ELR (cell line): ENCODE measurements around the gene ACSL6.

ENCODE experiments used
- DNase-seq: peaks from one replicate; pipeline ENCODE4 v3.0.0-alpha.2; 2015; ENCODE audit warnings: low read depth

Gene ACSL6

DNA sequence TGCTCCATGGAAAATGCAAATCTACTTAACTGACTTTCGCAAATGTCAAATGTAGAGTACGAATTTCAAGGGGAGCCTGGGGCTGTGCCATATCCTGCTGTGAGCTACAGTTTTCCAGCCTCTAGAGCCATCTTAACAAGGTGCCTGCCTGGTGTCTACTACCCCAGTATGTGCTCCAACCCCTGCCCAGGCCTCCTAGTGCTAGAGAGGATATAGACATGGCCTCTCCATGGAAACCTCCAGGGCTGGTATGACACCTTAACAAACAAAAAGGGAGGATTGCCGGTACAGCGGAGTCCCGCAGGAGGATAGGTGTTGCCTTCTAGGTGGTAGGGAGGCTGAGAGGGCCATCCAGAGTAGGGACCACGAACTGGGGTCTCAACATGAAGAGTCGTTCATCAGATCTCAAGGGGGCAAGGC lies 35.4 kb upstream of the ACSL6 start:
- DNase-seq: no peak

DNA sequence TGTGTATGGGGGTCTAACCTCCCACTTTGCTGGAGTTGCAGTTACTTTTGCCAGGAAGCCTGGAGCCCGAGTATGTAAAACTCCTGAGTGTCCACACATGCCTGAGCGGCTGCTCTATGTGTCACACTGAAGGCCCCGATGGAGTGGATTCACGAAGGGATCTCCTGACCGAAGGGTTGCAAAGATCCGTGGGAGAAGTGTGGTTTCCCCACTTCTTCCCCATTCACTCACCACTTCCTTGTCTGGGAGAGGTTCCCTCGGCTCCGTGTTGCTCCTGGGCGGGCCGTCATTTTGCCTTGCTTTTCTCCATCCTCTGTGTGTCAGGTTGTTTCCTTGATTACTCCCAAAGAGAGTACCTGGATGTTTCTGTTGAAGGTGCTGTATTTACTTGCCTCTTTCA lies 32.7 kb upstream of the ACSL6 start:
- no peak for DNase-seq

DNA sequence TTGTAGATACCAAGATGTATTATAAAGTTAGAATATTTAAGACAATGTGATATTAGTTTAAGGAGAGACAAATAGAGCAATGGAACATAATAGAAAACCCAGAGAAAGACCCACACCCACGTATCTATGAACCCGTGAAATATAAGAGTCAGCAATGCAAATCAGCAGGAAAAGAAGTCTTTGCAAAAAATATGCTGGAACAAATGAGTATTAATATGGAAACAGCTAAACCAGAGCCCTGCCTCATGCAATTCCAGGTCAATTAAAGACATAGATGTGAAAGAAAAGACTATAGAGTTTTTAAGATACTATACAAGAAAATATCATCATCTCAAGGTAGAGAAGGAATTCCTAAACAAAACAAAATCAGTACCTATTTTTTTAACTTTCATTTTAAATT lies 25.9 kb upstream of the ACSL6 start:
- no peak for DNase-seq

DNA sequence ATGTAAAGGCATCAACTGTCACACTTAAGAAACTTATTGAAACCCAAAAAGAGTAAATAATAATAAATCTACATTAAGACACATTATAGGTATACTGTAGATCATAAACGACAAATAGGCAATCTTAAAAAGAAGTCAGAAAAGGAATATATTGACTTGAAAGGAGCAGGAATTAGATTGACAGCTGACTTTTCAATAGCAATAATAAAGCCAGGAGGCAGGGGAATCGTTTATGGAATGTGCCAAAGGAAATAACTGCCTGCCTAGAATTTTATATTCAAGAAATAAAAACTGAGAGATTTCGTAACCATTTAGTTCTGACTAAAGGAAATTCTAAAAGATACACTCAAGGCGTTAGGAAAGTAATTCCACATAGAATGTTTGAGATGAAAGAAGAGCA lies 21.7 kb upstream of the ACSL6 start:
- DNase-seq: no peak

DNA sequence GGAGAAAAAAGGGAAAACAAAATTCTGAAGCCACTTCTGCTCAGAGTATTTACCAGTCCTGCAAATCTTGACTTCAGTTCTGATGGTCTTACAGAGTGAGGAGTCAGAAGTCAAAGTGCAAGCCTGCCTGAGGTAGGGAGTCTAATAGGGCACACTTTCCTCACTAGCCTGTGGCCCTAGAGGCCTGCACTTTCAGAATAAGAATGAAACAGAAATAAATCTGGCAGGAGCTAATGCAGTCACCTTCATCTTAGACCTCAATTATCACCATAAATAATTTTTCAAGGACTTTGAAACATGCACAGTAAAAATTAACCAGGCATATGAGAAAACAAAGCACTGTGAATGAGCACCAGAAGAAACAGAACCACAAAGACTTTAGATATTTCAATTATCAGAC lies 20.7 kb upstream of the ACSL6 start:
- no peak for DNase-seq

DNA sequence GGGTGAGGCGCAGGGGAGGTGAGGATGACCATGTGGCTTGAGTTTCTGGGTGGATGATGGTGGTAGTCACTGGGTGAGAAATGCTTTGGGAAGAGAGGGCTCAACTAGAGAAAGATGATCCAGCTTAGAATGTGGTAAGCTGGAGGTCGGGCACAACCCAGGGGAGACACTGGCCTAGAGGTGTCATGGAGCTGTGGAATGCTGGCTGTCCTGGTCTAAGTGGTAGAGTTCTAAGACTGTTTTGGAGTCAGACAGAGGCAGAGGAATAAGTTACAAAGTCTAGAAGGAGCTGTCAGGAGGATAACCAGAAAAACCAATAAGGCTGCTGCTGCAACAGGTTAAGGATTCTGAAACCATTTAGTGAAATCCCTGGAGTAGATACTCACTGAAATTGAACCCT lies 19.2 kb upstream of the ACSL6 start:
- DNase-seq: no peak

DNA sequence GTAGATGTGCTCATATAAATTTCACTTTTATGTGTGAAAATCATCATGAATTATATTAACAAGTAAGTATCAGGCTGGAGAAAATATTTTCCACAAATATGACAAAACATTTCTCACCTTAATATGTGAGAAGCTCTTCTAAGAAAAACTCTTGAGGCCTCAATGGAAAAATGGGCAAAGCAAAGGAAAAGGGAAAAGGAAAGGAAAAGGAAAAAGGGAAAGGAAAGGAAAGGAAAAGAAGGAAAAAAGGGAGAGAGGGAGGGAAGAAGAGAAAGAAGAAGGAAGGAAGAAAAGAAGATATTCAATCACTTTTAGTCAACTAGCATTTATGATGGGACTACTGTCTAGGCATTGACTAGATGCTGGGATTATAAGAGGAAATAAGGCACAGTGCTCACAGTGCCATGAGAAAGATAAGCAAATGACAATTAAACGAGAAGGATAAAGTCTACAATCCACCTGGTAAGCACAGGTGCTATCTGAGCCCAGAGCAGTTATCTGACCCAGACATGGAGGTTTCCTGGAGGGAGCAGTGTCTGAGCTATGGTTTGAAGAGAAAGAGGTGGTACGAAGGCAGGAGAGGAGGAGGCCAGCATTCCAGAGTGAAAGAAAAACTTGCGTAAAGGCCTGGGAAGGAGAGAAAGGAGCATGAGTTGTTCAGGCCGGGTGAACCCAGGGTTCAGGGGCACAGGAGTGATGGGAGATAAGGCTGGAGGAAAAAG lies 18.3 kb upstream of the ACSL6 start:
- no peak for DNase-seq

DNA sequence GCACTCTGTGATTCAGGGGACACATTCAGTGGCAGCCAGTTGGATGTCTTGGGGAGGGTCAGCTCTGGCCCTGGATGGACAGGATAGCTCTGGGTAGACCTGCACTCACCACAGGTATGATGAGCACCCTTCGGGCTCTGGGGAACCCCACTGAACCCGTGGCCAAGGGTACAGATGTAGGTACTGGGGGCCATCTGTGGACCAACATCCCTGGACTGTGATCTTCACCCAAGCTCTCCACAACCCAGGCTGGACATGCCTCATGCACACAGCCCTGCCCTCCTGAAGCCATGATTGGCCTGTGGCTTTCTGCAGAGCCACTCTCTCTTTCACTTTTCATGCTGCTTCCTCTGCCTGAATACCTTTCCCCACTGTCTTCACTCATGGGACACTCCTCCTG lies 15.6 kb upstream of the ACSL6 start:
- no peak for DNase-seq

DNA sequence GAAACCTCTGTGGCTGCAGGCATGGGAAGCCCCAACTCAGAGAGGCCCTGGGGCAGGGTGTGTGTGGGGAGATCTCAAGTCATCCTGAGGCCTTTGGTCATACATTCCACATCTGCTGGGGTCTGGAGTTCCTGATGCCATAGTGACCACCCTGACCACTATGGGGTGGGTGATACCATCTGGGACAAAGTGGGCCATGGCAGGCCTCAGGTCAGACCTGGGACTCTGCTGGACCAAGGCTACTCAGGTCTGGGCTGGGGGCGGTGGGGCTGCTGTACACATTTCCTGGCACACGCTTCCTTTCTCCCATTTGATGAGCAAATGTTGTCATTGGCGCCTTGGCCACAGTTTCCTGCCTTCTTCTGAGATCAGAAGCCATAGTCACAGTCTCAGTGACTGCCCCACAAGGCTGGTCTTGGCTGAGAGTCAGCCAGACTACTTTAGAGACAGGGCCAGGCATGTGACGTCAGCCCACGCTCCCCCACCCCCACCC lies 15.1 kb upstream of the ACSL6 start:
- no peak for DNase-seq

DNA sequence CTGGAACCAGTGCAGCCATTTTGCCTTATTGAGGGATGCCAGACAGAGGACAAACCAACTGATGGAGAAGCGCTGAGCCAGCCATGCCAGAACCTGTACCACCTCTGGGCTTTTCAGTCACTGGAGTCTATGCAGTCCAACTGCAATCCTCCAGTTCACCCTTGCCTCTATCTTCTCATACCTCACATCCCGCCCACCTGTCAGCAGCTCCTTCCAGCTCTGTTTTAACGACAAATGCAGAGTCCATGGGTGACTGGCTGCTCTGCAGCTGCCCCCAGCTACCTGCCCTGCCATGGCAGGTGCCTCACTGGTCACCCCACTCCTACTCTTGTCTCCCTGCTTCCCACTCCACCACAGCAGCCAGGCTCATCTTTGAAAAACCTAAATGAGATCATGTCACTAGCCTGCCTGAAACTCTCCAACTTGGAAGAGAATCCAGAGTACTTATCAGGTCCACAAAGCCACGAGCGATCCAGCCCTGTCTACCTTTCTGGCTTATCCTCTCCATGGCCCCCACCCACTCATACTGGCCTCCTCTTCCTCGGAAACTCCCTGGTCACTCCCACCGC lies 14.0 kb upstream of the ACSL6 start:
- no peak for DNase-seq

DNA sequence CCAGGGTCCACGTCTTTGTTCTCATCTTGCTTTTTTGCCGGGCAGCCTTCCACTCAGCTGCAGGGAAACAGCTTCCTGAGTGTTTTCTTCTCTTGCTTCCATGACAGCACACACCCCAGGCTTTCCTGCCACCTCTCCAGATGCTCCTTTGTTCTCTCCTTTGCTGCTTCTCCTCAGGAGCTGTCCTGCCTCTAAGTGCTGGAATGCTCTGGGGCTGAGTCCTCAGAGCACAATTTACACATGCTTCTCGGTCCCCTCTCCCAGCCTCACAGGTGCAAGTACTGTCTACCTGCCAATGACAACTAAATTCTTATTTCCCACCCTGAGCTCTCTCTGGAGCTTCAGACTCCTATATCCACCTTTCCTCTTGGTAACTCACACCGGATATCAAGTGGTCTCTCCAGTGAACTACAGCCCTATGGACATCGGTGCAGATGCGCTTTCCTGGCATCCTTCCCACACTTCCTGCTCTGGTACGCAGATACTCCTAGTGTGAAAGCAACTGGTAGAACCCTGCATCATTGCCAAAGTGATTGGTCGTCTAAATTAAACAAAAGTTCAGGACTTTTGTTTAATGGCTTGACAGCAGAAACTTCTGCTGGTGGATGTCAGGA lies 13.4 kb upstream of the ACSL6 start:
- DNase-seq: no peak

DNA sequence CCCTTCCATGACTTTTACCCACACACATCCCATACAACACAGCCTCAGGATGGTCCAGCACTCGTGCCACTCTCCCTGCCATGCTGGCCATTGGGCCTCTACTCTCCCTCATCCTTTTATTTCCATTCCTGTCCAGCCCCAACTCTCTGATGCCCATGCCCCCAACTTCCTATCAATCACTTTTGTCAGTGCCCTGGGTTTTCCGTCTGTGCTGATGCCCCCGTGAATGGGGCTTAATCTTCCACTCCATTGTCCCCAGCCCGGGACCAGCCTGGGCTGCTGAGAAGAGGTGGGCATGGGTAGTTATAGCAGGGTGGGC lies 12.6 kb upstream of the ACSL6 start:
- no peak for DNase-seq

DNA sequence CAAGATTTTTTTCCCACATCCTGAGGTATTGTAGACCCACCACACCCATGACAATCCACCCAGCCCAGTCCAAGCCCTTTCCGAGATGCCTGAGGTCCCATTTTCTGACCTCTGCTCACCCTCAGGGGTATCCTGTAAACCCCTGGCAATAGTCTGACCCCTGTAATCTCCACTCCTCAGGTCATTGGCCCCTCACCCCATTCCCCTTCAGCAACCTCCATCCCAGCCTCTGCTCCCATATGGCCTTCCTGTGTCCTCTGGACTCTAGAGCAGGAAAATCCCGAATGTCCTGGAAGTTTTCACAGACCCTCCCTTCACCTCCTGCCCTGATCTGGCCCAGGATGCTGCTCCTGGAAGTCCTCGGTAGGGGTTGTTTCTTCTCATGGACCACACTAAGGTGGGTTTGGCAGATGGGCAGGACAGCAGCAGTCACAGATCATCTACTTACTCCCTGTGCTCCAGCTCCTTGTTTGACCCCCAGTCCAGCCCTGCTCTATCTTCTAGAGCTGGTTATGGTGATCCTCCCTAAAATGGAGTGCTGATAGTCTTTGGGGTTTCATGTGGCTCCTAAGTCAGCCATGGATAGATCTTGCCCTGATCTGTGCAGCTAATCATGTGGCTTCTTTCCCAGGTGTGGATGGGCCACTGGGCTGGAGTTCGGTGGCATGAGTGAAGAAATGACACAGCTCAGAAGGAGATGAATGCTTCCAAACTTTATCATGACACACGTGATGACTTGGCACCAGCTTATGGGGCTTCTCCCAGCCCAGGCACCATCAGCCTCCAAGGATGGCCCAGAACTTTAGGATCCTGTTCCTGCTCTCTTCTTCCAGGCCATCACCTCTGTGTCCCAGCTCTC lies 12.0 kb upstream of the ACSL6 start:
- no peak for DNase-seq

DNA sequence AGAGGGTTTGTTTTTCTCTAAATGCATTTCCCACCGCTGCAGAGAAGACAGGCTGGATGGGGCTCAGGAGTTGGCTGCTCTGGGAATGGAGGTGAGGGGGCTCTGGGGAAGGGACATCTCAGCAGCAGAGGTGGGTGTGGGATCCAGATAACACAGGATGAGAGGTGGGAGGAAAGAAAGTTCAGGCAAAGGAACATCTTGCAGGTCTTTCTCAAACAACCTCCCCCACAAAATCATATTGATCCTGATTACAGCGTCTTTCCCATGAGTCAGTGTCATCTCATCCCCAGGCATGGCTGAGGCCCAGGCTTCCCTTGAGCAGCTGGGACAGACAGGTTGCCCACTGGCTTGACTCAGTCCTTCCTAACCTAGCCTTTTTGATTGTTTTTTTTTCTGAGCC lies 11.3 kb upstream of the ACSL6 start:
- peak; percentile 57 for DNase-seq

DNA sequence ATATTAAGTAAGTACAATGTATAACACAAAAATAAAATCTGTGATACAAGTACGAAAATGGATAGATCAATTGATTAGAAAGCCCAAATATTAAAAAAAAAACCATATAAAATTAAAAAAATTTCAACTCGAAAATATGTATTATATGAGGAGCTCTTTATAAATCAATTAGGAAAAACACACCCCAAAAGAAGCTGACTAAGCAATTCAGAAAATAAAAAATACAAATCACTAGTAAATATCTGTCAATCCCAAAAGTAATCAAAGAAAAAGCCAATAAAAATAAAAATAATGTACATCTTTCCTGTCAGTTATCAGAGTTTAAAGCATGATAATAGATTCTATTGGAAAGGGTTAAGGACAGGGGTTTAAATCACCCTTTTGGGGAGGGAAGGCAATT lies 10.2 kb upstream of the ACSL6 start:
- DNase-seq: no peak

DNA sequence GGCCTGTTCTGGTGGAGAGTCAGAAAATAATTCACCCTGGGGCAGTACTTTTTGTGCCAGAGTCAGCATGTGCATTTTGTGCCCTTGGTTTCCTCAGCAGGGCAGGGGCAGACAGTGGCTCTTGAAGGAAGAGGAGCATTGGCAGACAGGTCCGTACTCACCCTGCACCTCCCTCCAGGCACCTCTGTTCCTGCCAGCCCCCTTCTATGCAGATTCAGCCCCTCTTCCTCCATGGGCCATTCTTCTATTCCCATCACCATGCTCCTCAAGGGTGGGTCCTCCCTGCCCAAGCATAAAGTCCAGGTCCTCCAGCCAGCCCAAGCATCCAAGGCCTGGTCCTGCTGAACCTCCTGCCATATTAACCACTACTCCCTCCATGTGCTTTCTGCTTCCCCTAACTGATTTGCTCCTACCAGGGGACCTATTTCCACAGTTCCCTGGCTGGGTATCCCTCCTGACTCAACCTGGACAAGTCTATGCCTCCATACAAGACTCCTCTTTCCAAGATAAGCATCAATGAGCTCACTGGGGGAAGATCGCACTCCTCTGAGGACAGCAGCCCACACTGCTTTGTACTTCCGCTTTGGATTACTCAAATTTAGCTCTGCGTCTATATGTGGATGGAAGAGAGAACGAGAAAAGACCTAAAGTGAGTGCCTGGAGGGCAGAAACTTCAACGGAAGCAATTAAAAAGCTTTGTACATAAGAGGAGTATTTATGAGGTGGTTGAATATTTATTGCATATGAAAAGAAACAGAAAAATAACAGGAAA lies 9.3 kb upstream of the ACSL6 start:
- peak; percentile 52 for DNase-seq

DNA sequence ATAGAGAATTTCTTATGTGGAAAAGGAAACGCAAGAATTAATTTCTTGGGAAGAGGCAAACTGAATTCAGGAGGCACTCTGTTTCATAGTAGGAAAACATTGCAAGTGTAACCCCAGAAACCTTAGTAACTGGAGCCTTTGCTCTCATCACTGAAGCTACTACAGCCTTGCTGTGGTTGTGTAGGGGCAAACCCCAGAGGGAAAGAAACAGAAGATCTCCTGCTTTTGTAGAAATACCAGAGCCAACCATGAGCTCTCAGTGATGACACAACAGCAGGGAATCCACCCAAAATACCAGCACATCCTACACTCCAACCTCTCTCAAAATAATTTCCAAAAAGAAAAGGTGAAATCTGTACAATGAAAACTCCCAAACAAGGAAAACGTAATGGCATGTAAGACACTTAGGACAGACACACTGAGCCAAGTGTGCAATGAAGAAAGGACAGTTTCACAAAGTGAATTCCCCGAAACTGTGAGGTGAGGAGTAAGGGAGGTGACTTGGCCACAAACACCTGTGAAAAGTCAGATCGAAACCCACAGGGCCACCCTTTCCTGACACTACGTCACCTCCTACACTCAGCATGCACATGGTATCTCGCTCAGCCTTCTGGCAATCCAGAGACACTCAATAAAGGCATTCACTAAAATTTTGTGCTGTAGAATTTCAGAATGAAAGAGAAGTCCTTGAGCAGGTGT lies 8.5 kb upstream of the ACSL6 start:
- no peak for DNase-seq

DNA sequence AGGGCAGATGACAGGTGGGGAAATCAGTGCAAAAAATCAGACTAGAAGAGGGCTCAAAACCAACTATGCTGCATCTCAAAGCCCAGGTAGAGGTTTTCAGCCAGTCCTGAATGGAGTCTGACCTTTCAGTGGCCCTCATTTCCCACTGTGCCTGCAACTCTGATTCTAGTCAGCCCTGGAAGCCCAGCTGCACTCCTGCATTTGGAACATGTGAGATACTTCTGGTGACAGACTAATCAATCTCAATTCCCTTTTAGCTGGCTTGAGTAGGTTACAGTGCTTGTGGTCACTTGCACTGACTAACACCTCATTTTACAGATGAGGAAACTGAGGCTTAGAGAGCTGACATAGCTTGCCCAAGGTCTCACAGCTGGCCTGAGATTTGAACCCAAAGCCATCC lies 7.9 kb upstream of the ACSL6 start:
- DNase-seq: no peak

DNA sequence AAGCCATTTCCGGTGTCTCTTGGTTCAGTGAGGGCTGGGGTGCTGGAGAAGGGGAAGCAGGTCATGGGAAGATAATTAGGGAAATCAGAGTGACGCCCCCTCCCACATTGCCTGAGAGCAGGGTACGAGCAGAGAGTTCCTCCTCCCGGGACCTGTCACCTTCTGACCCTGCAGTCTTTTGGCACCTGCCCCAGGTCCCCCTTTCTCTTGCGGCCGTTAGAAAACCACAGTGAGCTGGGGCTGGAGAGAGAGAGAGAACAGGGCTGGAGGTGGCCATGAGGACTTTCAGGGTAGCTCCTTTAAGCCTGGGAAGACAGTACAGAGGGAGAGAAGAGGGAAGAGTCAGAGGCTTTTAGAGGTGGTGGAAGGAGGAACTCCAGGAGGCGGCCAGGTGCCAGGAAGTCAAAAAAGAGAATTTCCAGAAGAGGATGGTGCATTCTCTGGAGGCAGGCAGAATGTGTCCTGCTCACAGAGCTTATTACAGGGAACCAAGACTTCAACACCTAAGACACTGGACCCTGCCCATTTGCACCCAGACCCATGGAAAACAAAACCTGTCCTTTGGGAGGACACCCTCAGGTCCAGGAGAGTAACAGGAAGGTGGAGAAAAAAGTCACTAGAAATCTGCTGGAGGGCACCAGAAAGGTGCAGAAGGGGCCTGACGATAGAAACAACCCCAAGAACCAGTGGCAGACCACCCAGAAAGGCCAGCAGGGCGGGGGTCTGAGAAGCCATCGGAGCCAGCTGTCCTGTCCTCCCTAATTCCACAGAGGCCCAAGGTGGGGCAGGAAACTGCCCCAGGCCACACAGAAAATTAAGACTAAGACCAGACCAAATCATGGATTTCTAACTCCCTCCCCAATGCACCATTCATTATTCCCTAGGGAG lies 6.5 kb upstream of the ACSL6 start:
- DNase-seq: no peak

DNA sequence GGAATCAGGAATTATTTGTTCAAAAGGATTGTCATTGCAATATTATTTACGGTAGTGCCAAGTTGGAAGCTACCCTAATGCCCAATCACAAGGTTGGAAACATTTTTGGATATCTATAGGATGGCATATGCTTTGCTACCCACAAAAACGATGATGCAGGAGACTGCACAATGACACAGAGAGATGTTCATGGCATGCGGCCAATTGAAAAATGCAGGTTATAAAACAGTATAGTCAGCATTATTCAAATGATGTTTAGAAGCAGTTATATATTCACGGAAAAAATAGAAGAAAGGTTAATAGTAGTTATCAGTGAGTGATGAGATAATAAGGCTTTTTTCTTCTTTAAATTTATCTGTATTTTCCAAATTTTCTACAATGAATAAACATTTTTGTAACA lies 5.9 kb upstream of the ACSL6 start:
- no peak for DNase-seq
